Erythroblast (primary cell): ENCODE measurements around the gene RFX2.
A peak's percentile ranks its signal among the peaks of the same experiment; 100 is the strongest.

Experiments used
- DNase-seq, 2 experiments: peaks; one replicate each; lab custom pipeline; 2025; lab: John Stamatoyannopoulos, UW
- GATA1 ChIP-seq: IDR thresholded peaks from 2 replicates; pipeline ENCODE4 v1.6.1; 2011; ENCODE audit warnings: low read depth, mild to moderate bottlenecking, control low read depth, low read length, moderate library complexity
- POLR2A ChIP-seq: IDR thresholded peaks from 2 replicates; pipeline ENCODE4 v1.6.1; 2011; ENCODE audit warnings: mild to moderate bottlenecking, low read length

Gene RFX2

DNA sequence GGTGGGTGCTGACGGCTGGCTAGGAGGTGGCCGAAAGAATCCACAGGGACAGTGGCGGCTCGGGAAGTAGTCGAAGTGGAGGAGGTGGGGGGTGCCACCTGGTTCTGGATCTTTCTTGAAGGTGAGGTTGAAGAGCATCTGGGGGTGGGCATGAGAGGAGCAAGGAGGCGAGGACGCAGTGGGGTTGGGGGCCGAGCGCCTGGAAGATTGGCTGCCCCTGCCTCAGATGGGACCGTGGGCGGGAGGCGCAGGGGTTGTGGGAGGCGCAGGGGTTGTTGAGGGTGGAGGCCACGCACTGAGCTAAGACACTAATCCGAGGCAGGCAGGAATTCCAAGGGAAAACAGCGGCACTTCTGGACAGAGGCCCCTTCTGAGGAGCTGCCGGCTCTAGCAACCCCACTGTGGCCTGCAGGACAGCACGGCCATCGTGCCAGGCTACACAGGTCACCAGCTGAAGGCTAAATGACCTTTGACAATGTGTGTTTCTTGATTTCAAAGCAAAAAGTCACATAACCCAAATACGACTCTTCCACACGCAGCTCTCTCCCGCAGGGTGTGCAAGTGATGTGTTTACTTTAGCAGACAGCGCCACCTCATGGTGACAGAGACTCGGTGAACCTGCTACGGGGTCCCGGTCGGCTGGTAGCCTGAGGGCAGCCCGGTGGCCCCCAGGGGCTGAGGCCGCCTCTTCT is 88.3 kb downstream of the RFX2 start:
- TF ChIP-seq GATA1 (no peak), POLR2A (no peak)
- peak; percentile 82 to 89 for DNase-seq

DNA sequence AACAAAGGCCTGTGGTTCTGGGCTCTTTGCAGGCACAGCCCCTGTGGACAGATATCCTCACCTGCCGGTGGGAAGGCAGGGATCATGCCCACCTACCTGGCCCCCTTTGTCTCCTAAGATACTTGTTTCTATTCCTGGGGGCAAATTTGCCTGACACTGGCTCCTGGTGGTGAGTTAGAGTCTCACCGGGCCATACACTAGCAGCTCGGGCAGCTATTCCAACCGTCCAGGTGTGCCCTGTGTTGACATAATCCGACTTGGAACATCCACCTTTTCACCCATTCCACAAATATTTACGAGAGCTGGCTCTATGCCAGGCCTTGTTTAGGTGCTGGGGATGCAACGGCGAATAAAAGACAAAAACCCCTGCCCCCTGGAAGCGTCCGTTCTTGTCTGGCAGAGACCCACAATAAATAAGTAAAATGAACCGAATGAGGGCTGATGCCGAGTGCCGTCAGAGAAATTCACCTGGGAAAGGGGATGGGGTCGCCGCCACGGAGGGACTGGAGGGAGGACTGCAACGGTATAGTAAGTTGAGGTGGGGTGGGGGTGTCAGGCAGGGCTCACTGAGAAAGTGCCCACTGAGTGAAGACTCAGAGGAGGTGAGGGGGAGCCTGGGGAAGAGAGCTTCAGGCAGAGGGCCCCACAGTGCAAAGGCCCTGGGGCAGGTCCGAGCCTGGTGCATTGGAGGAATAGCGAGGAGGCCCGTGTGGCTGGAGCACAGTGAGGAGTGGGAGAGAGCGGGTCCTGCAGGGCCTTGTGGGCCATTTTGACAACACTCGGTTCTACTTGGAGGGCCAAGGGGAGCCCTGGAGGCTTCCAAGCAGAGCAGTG is 89.1 kb downstream of the RFX2 start:
- TF ChIP-seq GATA1 (no peak), POLR2A (no peak)
- DNase-seq = no peak

DNA sequence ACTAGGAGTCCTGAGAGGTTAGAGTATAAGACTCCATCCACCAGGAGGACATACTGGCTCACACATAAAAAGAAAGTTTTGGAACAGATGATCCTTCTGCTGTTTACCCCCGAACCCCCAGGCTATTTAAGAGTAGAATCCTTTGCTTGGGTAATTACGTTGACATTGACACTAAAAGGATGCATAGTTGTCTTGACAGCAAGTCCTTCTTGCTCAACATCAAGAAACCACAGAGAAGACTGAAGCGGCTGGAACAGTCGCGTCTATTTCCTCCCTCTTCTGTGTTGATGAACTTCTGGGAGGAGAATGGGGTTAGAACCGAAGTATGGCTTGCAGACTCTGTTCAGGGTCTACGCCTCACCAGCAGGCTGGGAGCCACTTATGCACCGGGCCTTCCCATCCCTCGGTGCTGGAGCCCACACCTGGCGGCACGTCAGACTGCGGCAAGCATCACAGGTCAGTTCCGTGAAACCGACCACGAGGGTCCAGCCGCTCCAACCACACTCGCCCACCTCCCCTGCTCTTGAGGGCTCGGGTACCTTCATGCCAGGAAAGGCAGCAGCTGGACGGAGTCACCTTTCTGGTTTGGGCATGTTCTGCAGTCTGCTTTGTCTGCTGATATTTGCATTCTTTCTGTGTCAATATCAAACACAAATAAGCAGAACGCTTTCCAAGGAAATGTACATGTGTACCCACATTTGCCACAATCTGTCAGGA is 90.0 kb downstream of the RFX2 start:
- TF ChIP-seq GATA1 = no peak
- no peak for TF ChIP-seq POLR2A
- DNase-seq = no peak

DNA sequence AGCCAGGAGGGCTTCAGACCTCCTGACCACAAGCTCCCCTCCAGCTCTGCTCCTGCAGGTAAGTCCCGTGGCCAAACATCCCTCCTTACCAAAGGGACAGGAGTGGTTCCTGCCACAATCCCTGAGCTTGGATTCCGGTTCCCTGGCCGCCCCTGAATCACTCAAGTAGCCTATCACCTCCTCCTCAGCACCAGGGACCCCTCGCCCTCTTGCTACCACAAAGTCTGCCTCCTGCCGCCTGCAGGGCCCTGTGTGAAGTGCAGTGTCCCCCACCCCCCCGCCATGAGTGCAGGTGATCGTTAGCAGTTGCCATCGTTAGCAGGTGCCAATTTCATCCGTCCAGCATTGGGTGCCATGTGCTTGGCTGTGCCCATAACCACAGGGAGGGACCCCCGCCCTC is 91.5 kb downstream of the RFX2 start:
- DNase-seq = peak in 1 of 2 experiments; percentile 11
- TF ChIP-seq POLR2A (no peak), GATA1 (no peak)

DNA sequence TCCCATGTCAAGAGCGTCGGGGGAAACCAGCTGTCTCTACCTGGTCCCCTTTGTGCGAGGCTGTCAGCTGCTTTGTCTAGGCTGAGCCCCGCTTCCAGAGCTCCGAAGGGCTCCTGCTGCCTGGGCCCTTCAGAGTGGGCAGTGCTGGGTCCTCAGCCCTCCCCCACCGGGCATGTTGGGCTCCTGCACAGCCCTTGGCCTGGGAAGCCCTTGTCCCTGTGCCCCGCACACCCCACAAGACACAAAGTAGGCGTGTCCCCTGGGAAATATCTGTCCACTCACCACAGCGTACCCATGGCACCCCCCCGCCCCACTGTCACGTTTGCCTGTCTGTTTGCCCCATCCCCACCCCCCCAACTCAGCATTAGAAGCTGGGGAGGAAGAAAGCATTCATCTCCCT is 92.7 kb downstream of the RFX2 start:
- TF ChIP-seq POLR2A (no peak), GATA1 (no peak)

DNA sequence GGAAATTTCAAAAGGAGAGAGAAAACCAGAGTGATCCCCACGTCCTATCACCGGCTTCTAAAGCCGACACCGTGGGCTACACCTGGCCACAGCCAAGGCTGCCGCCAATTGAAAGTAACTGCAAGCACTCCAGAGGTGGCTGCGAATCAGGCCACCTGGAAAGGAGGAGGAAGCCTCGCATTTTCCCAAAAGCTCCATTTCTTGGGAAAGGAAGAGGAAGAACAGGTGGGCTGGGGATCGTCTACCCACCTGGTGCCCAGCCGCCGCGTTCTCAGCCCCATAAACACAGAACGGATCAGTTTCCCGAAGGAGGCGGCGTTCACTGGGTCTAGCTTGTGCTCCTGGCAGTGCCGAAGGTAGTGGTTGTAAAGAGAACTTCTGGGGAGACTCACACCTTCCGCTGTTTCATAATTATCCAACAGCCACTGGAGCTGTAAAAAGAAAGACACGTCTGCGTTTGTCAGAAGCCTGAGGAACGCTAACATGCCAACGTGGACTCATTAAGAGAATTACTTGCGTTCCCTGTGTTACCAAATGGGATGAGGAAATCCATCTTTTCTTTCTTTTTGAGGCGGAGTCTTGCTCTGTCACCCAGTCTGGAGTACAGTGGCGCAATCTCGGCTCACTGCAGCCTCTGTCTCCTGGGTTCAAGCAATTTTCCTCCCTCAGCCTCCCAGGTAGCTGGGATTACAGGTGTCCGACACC is 94.3 kb downstream of the RFX2 start:
- DNase-seq = no peak
- TF ChIP-seq POLR2A = no peak
- no peak for TF ChIP-seq GATA1

More for the DNA sequence above, 92.7 kb downstream of the RFX2 start:
- no peak for DNase-seq

DNA sequence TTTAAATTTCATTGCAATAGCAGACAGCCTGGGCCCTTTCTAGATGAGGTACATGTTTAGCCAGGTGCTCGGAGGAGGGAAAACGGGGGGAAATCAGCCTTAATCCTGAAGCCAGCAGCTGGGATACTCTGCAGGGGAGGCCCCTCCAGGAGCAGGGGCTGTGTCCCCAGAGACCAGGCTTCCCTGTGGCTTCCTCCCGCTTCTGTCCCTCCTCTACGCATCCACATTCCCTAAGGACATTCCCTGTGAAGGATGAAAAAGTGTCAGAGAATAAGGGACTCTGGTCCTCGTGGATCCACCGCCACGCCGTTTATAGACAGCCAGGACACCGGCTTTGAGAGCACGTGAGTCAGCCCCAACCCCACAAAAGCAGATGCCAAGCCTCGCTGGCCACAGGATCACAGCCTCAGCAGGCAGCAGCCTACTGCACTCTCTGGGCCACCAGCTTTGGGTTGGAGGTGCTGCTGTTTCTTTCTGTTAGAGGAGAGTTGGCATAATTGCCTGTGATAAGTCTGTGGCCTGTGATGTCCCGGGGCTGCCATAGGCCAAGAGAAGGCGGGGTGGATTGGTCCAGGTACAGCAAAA is 95.7 kb downstream of the RFX2 start:
- TF ChIP-seq GATA1 (no peak), POLR2A (no peak)
- no peak for DNase-seq

DNA sequence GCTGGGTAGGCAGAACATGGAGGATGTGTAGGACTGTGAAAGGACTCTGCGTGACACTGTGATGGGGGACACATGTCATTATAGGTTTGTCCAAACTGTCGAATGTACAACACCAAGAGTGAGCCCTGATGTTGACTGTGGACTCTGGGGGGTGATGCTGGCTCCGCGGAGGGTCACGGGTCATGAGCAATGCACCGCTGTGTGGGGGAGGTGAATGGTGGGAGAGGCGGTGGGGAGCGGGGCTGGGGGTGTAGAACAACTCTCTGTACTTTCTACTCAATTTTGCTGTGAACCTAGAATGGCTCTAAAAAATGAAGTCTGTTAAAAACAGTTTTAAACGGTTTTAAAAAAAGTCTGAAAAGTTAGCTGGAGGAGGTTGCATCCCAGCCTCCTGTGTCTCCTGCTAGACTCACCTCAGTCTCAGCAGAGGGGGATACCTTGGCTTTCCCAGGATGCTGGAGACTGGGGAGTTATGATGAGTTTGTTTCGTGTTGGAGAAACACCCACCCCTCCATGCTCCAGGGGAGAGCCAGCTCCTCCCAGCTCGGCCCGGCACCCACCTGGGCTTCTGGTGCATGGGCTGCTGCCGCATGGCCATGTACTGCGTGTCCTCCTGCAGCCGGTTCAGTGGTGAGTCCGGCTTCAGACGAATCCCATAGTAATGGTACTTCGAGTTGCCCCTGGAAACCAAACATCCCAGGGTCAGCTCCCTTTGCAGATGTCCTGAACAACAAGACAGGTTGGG is 97.7 kb downstream of the RFX2 start:
- DNase-seq = no peak
- TF ChIP-seq GATA1 (no peak), POLR2A (no peak)

DNA sequence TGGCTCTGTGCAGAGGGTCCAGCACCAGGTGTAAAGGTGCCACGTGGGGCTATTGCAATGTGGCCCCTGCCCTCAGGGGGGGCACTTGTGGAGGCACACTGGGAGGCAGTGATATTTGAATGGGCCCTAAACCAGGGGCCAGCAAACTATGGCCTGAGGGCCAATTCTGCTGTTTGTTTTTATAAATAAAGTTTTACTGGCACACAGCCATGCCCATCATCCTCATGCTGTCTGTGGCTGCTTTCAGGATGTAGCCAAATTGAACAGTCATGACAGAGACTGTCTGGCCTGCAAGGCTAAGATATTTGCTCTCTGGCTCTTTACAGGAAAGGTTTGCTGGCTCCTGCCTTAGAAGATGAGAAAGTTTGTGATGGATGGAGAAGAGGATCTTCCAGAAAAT is 98.5 kb downstream of the RFX2 start:
- DNase-seq = no peak
- TF ChIP-seq GATA1 = no peak
- TF ChIP-seq POLR2A = no peak

DNA sequence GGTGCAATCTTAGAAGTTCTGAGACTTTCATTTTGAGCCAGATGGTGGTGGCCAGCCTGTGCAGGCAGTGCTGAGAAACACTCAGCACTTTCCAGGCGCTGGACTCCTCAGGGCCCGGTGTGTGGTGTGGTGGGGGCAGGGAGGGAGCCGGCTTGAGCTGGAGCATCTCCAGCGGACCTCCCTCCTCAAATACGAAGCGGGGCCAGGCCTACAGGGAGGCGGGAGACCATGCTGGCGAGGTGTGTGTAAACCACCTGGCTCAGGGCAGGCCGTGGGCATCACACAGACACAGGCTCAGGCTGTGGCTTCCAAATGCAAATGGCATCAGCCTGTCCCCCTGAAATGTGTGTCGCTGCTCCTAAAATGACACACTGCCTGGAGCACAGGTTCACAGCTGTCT is 99.1 kb downstream of the RFX2 start:
- TF ChIP-seq POLR2A (no peak), GATA1 (no peak)
- DNase-seq = no peak

DNA sequence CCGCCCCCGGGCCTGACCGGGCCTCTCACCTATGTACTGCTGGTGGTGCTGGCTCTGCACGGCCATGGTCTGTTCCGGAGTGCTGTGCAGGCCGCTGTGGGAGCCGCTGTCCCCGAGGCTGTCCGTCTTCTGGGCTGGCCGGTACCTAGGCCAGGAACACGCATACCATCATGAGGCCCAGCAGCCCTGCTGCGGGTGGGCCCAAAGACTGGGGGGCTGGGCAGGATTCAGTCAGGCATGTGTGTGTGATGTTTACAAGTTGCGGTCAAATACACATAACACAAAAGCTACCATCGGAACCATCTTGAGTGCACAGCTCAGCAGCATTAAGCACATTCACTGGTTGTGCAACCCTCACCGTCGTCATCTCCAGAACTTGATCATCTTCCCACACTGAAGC is 100.2 kb downstream of the RFX2 start:
- no peak for DNase-seq
- TF ChIP-seq GATA1 = no peak
- TF ChIP-seq POLR2A = no peak

DNA sequence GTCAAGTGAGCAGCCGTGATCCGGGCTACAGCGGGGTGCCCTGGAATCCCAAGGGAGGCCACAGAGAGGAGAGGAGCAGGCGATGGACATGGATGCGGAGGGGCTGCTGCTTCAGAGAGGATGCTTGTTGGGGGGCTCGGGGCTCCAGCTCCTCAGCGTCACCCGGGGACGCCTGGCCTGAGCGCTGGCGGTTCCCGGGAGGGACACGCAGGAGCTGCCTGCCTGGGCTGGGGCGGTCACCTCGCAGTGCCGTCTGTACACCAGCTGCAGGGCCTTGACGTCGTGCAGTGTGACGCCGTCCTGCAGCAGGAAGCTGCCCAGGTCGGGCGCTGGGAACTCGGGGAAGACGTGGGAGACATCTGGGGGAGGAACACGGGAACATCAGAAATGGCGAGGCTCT is 102.4 kb downstream of the RFX2 start:
- no peak for DNase-seq
- TF ChIP-seq GATA1 = no peak
- no peak for TF ChIP-seq POLR2A
